GM19463 (cell line): ENCODE measurements around the gene CPNE8.
"Not testable (repeated sequence)": the region's sequence is repeated elsewhere in the genome, so short reads cannot be mapped to it uniquely, and the experiment has no call there.

Source experiments
- ATAC-seq: cut with Tn5 transposase; IDR thresholded peaks from one replicate; pipeline ENCODE4 v1.9.1; 2021; ENCODE audit warnings: mild to moderate bottlenecking, moderate library complexity; ENCODE audit not compliant: unreplicated experiment

The CPNE8 gene

DNA sequence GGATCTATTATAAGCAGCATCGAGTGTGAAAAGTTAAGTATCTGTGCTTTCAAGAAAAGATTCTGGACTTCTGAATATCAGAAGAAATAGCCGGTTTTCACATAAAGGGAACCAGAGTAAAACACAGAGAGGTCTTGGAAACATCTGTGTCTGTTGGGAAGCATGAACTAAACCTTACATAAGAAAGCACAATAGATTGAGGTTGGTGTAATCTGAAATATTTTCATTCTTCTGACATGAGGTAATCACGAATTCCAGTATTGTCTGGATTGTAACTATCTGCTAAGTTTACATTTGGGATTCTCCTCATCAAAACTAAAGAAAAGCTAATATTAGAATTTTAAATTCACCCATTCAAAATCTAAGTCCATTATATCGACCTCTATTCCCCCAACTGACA lies 161.3 kb downstream of the CPNE8 start:
- ATAC-seq: no peak

DNA sequence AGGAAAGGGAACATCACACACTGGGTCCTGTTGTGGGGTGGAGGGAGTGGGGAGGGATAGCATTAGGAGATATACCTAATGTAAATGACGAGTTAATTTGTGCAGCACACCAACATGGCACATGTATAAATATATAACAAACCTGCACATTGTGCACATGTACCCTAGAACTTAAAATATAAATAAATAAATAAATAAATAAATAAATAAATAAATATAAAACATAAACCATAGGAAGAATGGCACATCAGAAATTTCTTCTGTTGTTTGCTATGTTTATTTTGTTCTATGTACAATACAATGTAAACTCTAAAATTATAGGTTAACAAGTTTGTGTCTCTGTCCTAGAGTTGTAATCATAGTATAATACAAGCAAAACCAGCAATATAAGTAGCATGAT lies 162.9 kb downstream of the CPNE8 start:
- ATAC-seq: not testable (repeated sequence)

DNA sequence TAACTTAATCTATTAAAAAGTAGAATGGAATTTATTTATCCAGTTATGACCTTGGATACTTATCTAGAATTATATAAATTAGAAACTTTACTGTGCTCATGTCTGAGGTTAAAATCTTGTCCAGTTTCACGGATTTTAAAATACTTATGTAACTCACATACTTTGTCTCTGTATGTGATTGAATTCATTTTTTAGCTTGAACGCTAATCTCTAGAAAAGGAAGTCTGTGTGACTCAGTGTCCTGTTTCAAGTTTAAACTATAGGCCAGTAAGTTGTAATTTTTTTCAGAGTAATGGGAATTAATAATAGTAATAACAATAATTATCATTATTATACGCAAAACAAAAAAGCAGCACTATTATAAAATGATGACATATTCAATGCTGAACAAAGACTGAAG lies 168.6 kb downstream of the CPNE8 start:
- ATAC-seq: no peak

DNA sequence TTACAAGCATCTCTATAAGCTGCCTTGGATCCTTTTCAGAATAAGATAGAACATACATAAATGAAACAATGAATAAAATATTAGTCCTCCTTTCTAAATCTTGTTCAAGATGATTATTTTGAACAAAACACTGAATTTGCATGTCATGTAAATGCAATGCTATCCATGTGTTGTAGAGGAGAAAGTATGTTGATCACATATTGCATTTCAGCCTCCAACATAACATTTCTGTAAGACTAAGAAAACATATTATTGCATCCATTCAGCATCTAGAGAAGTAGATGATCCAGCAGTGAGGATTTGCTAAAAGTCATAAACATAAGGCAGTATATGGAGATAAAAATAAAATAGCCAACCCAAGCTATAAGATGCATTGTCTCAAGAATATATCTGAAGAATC lies 172.6 kb downstream of the CPNE8 start:
- no peak for ATAC-seq

- ATAC-seq: no peak
Measured at GRCh38 chr12:38728894-38729293, 176.5 kb downstream of the CPNE8 start.

- no peak for ATAC-seq
Measured at GRCh38 chr12:38721611-38722252, 183.7 kb downstream of the CPNE8 start.

DNA sequence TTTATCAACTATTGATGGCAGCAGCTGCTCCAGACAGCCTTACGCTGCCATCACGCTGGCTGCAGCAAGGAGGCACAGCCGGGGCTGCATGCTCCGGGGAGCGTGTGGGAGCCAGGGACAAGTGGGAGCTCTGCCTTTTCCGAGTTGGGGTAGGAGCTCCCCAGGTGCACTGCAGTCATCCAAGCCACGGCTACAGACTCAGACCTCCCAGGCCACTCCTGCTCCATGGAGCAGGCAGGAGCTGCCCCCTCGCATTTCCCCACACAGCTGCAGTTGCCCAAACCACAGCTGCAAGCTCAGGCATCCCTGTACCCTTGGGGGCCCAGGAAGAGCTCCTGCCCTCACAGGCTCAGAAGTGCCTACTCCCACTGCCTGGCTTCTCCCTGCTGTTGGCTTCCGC lies 184.7 kb downstream of the CPNE8 start:
- ATAC-seq: no peak

- ATAC-seq: no peak
Measured at GRCh38 chr12:38713294-38713693, 192.1 kb downstream of the CPNE8 start.

DNA sequence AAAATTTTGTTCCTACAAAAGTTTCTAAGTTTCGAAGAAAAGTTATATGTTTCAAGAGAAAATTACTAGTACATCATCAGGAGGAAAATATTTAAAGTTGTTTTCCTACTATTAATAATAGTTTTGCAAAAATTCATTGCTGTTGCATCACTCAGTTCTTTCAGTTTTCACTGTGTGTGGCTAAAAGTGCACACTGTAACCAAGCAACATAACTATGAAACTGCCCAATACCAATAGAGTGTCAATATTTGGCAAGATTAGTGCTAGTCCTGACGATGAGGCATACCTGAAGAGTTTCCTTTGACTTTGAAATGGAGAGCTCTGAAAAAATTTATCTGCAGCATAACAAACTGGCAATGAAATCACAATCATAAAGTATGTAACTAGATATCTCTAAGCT lies 194.3 kb downstream of the CPNE8 start:
- ATAC-seq: peak; percentile 83

DNA sequence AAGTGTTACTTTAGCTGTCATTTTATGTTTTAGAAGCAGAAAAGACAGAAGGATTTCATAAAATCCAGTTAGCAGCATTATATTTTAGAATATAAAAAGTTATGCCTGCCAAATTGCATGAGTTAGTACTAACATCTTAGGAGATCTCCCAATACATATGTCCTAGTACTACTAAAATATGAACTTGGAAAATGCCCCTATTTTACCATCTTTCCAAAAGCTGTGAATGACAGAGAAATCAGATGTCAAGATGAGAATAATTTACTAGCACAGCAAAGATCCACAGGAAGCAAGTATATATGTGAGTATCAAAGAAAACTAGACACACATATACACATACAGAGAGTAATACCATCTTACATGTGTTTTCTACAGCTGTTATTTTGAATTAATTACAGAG lies 196.9 kb downstream of the CPNE8 start:
- ATAC-seq: no peak

DNA sequence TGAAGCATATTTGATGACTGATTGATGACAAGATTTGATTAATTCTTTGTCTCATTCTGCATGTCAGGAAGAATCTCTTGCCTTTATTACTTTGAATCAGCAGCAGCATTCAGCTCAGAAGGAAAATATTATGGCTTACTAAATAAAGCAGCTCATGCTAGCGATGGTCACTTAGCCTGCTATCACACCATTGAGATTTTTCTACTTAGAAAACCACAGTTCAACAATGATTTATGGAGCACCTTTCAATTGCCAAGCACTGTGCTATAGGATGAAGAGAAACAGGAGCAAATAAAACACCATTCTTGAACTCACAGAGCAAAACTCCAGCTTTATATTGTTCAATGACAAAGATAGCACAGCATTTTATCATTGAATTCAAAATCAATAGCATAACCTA lies 197.7 kb downstream of the CPNE8 start:
- ATAC-seq: no peak

DNA sequence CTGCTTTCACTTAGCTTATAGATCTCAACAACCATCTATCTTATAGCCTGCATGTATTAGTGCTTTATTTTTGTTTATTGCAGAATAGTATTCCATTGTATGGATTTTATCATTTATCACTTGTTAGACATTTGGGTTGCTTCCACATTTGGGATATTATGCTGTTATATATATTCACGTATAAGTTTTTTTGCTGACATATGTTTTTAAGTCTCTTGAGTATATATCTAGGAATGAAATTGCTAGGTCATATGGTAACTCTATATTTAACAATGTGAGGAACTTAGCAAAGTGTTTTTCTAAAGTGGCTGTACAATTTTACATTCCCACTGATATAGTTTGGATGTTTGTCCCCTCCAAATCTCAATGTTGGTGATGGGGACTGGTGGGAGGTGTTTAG lies 208.1 kb downstream of the CPNE8 start:
- ATAC-seq: no peak

GRCh38 chr12:38695057-38695456 lies 210.3 kb downstream of the CPNE8 start:
- ATAC-seq: no peak

- no peak for ATAC-seq
Measured at GRCh38 chr12:38691164-38691563, 214.2 kb downstream of the CPNE8 start.

GRCh38 chr12:38690646-38691045 lies 214.7 kb downstream of the CPNE8 start:
- no peak for ATAC-seq

GRCh38 chr12:38689704-38690103 lies 215.7 kb downstream of the CPNE8 start:
- ATAC-seq: no peak

GRCh38 chr12:38689195-38689594 lies 216.2 kb downstream of the CPNE8 start:
- ATAC-seq: no peak

DNA sequence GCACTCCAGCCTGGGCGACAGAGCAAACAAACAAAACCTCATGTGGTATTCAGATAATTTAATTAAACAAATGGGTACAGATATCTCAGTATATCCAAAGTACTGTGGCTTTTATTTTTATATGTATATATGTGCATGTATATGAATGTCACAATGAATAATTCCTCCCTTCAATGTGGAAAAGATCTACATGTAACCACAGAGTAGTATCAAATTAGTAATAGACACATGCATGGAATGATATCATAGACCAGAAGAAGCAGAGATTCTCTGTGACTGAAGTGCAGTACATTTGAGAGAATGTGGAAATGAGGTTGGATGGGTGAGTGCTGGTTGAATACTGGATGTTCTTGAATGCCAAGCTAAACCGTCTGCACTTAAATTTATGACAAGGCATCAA lies 222.9 kb downstream of the CPNE8 start:
- ATAC-seq: no peak

GRCh38 chr12:38669530-38669929 lies 235.9 kb downstream of the CPNE8 start:
- ATAC-seq: no peak

DNA sequence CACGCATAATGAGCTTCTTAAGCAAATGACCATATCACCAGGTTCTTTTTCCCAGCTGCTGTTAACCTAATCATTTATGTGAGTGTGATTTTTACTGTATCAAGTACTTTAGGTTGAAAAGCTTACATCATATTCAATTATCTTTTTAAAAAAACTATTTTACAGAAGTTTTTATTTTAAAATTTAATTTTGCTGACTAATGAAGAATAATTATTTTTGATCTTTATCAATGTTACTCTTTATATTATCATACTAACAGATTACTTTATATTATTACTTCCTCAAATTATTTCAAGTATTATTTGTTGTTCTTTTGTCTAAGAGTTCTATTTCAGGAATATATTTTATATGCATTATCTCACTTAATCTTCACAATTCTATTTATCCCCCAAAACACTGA lies 236.3 kb downstream of the CPNE8 start:
- ATAC-seq: no peak

DNA sequence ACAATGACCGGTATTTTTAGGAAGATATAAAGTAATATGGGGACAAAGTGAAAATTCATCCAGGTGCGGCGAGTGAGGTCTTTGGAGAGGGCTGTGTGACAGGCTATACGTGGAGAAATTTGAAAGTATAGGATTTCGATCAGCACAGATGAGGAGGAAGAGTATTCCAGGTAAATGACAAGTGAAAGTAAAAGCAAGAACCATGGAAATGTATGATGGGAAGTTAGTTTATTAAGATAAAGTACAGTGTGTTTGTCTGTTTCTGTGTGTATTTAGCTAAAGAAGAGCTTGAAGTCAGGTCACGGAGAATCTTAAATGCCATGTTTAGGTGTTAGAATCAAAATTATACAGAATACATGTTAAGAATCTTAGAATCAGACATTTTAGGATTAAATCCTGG lies 239.0 kb downstream of the CPNE8 start:
- ATAC-seq: no peak

DNA sequence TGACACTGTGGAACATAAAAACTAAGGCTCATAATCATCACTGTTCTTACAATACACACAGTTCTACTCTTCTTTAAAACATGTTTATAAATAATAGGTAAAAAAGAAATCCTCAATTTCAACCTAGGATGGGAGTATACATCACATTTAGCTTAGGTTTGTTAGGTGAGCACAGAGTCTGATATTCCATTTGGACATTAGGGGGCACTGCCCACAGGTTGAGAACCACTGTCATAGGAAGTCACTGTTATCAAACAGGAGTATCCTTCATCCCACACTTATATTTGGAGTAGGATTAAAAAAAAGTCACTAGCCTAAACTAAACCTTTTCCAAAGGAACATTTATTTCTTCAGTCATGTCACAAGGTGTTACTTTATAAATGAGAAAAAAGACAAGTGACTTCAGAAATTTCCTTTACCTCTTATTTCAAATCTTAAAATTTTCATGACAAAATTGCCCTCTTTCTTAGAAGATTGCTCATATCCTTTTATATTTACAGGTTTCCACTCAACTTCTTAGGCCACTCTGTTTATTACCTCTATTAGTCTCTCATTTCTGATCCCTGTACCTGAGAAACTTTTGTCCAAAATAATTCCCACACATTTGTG lies 240.6 kb downstream of the CPNE8 start:
- ATAC-seq: peak; percentile 88

DNA sequence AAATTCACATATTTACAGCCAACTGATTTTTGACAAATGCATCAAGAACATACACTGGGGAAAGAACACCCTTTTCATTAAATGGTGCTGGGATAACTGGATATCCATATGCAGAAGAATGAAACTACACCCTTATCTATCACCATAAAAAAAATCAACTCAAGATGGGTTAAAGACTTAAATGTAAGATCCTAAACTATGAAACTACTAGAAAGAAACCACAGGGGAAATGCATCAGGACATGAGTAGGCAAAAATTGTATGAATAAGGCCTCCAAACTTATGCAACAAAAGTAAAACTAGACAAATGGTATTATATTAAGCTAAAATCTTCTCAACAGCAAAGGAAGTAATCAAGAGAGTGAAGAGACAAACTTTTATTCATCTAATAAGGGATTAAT lies 242.6 kb downstream of the CPNE8 start:
- ATAC-seq: no peak
